ENCODE data around the gene SIN3B.

DNA sequence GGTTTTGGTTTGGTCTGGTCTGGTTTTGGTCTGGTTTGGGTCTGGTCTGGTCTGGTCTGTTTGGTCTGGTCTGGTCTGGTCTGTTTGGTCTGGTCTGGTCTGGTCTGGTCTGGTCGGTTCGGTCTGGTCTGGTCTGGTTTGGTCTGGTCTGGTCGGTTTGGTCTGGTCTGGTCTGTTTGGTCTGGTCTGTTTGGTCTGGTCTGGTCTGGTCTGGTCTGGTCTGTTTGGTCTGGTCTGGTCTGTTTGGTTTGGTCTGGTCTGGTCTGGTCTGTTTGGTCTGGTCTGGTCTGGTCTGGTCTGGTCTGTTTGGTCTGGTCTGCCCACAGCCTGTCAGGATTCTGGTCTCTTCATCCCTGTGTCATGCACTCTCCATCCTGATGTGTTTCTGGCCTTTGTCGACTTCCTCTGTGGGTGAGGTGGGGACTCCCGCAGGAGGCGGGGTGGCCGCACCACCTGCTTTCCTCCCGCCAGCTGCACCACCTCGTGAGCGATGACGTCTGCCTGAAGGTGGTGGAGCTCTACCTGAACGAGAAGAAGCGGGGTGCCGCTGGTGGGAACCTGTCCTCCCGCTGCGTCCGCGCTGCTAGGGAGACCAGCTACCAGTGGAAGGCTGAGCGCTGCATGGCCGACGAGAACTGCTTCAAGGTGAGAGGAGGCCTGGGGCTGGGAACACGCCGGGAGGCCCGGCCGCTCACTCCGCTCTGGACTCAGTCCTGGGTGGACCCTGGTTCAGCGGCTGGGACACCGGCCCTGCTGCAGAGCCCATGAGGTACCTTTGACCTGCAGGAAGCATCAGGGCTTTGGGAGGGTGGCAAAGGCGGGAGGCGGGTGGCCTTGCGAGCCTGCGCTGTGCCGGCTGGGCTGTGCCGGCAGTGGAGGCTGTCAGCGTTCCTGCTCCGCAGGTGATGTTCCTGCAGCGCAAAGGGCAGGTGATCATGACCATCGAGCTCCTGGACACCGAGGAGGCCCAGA, 46.7 kb downstream of the SIN3B start:
- TF ChIP-seq GATA3 (IDR thresholded peaks at IDR 0.05; ENCODE audit: low read depth, low read length) (no peak), GATA2 (IDR thresholded peaks at IDR 0.05; ENCODE audit: low read depth, low read length) (no peak)
